Esophagus muscularis mucosa (tissue), 2 donors: ENCODE results near the gene RELT.

Source experiments
- POLR2A ChIP-seq: fragments of 450-650 bp; IDR thresholded peaks from one replicate; pipeline ENCODE4 v1.6.1; 2017; ENCODE audit warnings: antibody characterized with exemption, moderate library complexity, mild to moderate bottlenecking, low read depth
- POLR2AphosphoS5 ChIP-seq, 2 donors: sonication (generic); formaldehyde crosslinking; IDR thresholded peaks; one replicate each; pipeline ENCODE4 v1.6.1; 2017; ENCODE audit warnings: antibody characterized with exemption in 2 of 2

DNA sequence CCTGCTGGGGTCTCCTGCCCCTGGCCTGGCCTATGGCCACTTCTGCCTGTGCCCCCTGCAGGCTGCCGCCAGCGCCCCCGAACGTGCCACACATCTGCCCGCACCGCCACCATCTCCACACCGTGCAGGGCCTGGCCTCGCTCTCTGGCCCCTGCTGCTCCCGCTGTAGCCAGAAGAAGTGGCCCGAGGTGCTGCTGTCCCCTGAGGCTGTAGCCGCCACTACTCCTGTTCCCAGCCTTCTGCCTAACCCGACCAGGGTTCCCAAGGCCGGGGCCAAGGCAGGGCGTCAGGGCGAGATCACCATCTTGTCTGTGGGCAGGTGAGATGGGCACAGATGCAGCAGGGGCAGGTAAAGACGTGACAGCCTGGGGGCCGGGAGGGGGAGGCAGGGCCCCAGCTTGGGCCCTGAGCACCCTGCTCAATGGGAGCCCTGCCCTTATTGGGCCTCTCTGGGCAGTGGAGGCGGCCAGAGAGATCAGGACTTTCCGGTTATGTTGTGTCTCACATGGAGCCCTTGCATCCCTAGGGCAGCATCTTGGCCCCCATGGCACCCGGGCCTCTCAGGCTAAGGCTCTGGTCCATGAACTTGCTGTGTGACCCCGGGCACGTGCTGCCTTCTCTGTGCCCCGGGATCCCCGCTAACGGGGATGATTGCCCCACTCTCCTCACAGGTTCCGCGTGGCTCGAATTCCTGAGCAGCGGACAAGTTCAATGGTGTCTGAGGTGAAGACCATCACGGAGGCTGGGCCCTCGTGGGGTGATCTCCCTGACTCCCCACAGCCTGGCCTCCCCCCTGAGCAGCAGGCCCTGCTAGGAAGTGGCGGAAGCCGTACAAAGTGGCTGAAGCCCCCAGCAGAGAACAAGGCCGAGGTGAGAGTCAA lies 18.5 kb downstream of the RELT start:
- TF ChIP-seq POLR2AphosphoS5 (IDR thresholded peaks at IDR 0.05), result no peak
- TF ChIP-seq POLR2A, result no peak
